Activated gamma-delta T cell (primary cell): ENCODE results near the gene LSM2.
"Not testable (repeated sequence)": the region's sequence is repeated elsewhere in the genome, so short reads cannot be mapped to it uniquely, and the experiment has no call there.

Experiments
- DNase-seq: peaks from one replicate; lab custom pipeline; 2025; lab: John Stamatoyannopoulos, UW

LSM2 gene

DNA sequence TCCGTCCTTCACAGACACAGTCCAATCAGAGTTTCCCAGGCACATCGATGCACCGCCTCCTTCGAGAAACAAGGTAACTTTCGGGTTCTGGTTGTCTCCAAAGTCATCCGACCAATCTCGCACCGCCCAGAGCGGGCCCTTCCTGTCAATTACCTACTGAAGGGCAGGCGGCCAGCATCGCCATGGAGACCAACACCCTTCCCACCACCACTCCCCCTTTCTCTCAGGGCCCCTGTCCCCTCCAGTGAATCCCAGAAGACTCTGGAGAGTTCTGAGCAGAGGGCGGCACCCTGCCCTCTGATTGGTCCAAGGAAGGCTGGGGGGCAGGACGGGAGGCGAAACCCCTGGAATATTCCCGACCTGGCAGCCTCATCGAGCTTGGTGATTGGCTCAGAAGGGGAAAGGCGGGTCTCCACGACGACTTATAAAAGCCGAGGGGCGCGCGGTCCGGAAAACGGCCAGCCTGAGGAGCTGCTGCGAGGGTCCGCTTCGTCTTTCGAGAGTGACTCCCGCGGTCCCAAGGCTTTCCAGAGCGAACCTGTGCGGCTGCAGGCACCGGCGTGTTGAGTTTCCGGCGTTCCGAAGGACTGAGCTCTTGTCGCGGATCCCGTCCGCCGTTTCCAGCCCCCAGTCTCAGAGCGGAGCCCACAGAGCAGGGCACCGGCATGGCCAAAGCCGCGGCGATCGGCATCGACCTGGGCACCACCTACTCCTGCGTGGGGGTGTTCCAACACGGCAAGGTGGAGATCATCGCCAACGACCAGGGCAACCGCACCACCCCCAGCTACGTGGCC lies 20.7 kb upstream of the LSM2 start, which contains the start of gene HSPA1B:
Gene HSPA1B (plus strand): TSS at position 453 of the 794 bp plus-strand sequence. CDS start 213 bp downstream, at position 666.
- DNase-seq: peak; percentile 54

DNA sequence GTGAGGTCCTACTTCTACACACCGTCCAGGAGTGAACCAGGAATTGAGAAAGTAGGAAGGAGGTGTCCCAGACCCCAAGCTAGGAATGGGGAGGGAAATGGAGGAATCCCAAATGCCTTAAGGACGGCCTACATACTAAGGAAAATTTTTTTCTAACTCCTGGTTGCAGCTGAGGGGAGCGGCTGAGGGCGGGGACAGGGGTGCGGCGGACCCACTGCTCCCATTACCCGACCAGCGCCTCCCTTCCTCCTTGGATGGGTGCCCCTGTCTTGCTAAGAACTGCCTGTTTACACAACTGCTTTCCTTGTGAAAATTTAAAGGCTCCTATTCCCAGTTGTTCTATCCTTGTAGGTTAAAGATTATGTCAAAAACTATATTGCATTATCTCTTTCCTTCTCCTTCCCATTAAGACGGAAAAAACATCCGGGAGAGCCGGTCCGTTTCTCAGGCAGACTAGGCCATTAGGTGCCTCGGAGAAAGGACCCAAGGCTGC lies 20.1 kb upstream of the LSM2 start:
- no peak for DNase-seq

DNA sequence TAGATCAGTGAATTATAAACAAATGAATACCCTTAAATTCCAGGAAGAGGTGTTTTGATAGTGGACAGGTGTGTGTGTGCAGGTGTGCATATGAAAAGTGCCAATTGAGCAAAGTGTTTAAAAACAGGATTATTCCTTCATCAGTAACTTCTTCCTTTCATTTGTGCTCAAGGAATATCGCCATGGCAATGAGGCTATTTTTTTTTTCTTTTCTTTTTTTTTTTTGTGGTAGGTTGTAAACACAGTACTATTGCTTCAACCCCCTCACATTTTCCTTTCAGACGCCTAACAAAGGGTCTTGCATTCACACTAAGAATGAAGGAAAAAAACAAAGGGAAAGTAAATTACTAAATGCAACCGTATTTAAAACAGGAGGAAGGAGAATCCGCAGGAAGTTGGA lies 18.8 kb upstream of the LSM2 start:
- DNase-seq: no peak

DNA sequence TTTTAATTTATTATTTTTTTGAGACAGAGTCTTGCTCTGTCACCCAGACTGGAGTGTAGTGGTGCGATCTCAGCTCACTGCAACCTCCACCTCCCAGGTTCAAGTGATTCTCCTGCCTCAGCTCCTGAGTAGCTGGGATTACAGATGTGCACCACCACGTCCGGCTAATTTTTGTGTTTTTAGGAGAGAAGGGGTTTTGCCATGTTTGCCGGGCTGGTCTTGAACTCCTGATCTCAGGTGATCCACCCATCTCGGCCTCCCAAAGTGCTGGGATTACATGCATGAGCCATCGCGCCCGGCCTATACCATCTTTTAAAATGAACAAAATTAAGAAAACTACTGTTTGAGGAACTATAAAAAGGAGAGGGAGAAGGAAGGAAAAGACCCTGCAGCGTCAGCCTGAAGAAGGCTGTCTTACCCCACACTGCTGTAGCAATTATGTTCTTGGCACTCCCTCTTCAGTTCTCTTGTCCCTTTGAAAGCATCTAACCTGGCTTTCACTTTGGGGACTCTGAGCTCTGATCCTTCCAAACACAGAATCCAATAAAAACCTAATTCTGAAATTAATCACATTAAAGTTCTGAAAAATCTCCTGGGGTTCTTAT lies 16.9 kb upstream of the LSM2 start:
- DNase-seq: not testable (repeated sequence)

DNA sequence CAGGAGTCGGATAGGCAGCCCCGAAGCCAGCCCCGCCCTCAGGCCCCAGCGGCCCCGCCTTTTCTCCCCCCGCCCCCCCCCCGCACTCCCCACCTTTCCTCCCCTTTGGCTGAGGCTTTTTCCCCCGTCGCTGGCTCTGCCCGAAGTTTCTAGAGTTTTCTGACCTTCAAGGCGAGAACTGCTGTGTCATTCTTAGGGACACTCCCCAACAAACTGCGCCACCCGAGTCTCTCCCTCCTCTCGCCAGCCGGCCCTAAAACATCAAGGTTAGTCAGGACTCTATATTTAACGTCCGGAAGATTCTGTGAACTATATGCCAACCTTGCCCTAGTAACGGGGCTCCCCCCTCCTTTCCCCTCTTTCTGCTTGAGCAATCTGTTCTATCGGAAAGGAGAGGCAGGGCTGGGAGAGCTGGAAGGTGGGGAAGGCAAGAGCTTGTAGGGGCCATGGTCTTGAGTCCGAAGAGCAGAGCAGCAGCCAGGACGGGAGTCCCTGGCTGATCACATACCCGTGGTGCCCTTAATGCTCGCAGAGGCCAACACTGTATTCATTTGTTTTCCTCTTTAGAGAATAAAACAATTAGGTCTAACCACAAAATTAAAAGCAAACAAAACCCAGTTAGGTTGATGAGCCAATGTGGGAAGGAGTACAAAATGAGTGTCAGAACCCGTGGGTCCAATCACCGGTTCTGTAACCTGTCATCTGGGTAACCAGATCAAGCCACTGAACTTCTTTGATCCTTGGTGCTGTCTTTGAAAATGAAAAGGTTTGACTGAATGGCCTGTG lies 15.5 kb upstream of the LSM2 start:
- DNase-seq: no peak

DNA sequence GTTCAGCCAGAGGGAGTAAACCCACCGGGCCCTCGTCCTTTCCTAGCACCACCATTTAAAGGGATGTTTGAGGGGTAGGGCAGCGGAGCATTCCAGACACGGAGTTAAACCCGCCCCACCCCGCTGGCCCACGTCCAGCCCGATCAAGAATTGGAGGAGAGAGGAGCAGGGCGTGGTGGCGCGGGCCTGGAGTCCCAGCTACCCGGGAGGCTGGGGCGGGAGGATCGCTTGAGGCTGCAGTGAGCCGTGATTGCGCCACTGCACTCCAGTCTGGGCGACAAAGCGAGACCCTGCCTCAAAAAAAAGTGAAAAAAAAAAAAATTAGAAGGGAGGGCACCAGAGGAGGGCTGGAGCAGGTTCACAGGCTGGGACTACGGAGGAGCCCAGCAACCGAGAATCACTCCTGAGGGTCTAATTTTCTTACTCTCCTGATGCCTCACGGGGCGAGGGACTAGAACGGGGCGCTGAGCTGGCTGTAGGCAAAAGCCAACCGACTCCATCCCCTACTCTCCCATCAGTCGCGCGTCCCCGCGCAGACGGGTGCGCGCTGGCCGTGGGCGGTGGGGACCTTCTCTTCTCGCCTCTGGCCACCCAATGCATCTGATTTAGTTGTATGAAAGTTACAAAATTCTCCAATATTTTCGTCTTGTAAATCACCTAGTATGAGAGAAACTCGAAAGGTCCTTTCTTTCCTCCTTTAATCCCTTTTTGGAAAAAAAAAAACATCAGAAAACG lies 14.7 kb upstream of the LSM2 start:
- no peak for DNase-seq

DNA sequence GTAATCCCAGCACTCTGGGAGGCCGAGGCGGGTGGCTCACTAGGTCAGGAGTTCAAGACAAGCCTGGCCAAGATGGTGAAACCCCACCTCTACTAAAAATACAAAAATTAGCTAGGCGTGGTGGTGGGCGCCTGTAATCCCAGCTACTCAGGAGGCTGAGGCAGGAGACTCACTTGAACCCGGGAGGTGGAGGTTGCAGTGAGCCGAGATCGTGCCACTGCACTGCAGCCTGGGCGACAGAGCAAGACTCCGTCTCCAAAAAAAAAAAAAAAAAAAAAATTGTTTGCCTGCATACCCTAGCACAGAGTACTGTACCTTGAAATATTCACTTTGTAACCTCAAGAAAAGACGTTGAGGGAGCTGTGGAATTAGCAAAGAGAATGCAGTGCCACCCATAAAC lies 13.6 kb upstream of the LSM2 start:
- not testable (repeated sequence) for DNase-seq

DNA sequence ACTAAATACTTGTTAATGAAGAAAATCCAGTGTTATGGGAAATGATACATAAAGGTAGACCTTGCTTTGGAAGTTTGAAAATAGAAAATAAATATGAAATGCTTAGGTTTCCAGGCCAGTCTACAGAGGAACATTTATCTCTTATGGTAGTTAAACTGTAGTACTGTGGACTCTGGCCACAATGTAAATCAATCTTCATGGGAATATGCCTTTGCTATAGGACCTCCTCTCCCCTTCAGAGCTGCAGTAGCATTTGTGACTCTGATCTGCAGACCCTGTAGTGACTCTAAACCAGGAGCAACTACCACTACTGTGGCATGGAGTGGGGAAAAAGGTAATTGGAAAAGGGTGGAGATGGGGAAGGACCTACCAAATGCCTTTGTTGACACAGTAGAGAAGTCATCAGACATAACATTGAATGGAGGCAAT lies 13.1 kb upstream of the LSM2 start:
- DNase-seq: no peak

DNA sequence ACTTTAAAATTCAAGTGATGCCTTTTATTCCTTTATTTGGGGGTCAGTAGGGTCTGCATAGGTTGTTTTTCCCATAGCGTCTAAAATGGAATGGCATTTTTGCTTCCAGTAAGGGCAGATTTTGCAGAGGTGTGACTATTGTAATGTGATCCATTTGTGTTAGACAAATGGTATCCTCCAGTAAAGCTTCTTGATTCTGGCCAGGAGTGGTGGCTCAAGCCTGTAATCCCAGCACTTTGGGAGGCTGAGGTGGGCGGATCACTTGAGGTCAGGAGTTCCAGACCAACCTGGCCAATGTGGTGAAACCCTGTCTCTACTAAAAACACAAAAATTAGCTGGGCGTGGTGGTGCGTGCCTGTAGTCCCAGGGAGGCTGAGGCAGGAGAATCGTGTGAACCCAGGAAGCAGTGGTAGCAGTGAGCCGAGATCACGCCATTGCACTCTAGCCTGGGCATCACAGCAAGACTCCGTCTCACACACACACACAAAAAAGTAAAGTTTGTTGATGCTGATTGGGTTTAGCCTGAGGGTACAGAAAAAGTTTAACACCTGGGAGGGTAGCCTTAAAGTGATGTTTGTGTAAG lies 11.3 kb upstream of the LSM2 start:
- DNase-seq: not testable (repeated sequence)

DNA sequence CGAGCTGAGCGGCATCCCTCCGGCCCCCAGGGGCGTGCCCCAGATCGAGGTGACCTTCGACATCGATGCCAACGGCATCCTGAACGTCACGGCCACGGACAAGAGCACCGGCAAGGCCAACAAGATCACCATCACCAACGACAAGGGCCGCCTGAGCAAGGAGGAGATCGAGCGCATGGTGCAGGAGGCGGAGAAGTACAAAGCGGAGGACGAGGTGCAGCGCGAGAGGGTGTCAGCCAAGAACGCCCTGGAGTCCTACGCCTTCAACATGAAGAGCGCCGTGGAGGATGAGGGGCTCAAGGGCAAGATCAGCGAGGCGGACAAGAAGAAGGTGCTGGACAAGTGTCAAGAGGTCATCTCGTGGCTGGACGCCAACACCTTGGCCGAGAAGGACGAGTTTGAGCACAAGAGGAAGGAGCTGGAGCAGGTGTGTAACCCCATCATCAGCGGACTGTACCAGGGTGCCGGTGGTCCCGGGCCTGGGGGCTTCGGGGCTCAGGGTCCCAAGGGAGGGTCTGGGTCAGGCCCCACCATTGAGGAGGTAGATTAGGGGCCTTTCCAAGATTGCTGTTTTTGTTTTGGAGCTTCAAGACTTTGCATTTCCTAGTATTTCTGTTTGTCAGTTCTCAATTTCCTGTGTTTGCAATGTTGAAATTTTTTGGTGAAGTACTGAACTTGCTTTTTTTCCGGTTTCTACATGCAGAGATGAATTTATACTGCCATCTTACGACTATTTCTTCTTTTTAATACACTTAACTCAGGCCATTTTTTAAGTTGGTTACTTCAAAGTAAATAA lies 10.6 kb upstream of the LSM2 start:
- DNase-seq: not testable (repeated sequence)

DNA sequence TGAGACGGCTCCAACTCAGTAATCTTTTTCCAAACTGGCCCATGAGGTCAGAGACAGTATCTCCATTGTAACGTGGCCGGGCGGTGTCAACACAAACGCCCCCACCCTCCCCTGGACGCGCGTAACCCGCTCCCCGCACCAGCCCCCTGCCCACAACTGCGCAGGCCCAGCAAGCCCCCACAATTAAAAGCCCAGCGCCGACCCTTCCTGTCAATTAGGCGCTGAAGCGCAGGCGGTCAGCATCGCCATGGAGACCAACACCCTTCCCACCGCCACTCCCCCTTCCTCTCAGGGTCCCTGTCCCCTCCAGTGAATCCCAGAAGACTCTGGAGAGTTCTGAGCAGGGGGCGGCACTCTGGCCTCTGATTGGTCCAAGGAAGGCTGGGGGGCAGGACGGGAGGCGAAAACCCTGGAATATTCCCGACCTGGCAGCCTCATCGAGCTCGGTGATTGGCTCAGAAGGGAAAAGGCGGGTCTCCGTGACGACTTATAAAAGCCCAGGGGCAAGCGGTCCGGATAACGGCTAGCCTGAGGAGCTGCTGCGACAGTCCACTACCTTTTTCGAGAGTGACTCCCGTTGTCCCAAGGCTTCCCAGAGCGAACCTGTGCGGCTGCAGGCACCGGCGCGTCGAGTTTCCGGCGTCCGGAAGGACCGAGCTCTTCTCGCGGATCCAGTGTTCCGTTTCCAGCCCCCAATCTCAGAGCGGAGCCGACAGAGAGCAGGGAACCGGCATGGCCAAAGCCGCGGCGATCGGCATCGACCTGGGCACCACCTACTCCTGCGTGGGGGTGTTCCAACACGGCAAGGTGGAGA lies 8.5 kb upstream of the LSM2 start, which contains the start of the genes HSPA1A and HSPA1L:
Gene HSPA1A (plus strand): TSS at position 519 of the 814 bp plus-strand sequence. CDS start 214 bp downstream, at position 733.
Gene HSPA1L (minus strand): TSS at position 259 of the 814 bp plus-strand sequence. CDS start 3,311 bp downstream, outside the sequence.
- DNase-seq: no peak

DNA sequence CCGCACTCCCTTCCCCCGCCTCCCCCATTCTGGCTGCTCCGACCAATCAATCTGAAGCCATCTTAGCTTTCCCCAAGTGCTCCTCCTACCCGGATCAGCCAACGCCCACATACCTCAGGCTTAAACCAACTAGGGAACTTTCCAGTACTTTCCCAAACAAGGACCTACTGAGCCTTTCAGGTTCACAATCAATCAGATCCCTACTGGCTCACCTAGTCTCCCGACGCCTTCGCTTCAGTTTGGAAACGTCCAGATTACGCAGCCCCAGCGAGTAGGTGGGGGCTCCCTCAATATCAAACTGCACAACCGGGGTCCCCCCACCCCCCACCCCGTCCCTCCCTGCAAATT lies 7.9 kb upstream of the LSM2 start:
- no peak for DNase-seq

DNA sequence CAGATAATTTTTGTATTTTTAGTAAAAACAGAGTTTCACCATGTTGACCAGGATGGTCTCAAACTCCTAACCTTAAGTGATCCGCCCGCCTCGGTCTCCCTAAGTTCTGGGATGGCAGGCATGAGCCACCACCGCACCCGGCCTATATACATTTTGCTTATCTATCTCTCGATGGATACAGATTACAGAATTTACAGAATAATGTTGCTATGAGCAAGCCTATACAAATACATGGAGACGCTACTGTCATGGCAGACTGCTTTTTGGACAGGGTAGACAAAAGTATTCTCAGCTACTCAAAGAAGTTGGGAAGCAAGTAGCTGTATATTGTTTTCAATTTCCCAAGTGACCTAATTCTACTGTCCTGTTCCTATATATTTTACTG lies 6.7 kb upstream of the LSM2 start:
- no peak for DNase-seq

DNA sequence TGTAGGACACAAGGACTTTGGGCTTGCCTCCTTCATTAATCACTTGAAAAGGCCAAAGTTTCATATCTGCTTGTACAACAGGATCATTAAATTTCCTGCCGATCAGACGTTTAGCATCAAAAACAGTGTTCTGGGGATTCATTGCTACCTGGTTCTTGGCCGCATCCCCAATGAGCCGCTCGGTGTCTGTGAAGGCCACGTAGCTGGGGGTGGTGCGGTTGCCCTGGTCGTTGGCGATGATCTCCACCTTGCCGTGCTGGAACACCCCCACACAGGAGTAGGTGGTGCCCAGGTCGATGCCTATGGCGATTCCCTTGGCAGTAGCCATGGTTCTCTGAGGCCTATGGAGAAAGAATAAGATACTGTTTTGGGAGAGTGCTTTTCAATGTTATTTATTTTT lies 4.9 kb upstream of the LSM2 start:
- no peak for DNase-seq

DNA sequence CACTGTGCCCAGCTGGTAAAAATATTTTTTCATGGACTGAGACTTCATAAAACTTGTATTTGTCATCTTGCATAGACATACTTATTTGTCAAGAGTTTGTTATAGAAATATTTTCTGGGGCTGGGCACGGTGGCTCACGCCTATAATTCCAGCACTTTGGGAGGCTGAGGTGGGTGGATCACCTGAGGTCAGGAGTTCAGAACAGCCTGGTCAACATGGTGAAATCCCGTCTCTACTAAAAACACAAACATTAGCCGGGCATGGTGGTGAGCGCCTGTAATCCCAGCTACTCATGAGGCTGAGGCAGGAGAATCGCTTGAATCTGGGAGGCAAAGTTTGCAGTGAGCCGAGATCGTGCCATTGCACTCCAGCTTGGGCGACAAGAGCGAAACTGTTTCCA lies 1.8 kb upstream of the LSM2 start:
- not testable (repeated sequence) for DNase-seq

DNA sequence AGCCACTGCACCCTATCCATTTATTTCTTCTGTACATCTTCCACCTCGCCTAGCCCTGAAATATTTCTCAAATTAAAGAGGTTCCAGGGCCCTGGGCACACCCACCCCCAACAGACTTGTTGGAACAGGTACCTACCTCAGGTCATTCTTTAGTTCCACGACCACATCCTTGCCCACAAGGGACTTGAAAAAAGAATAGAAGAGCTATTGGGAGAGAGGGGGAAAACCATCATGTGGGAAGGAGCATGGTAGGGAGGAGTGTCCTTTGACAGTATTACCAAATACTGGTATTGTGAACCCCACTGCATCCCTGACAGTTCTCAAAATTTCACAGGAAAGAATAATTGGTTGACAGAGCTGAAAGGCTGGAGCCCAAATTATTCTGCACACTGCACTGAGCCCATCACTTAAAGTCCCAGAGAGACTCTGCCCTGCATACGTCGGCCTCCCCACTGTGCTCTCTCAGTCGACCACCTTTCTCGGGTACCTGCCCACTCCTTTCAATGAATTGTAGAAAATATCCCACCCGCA lies 762 bp downstream of the LSM2 start:
- no peak for DNase-seq

DNA sequence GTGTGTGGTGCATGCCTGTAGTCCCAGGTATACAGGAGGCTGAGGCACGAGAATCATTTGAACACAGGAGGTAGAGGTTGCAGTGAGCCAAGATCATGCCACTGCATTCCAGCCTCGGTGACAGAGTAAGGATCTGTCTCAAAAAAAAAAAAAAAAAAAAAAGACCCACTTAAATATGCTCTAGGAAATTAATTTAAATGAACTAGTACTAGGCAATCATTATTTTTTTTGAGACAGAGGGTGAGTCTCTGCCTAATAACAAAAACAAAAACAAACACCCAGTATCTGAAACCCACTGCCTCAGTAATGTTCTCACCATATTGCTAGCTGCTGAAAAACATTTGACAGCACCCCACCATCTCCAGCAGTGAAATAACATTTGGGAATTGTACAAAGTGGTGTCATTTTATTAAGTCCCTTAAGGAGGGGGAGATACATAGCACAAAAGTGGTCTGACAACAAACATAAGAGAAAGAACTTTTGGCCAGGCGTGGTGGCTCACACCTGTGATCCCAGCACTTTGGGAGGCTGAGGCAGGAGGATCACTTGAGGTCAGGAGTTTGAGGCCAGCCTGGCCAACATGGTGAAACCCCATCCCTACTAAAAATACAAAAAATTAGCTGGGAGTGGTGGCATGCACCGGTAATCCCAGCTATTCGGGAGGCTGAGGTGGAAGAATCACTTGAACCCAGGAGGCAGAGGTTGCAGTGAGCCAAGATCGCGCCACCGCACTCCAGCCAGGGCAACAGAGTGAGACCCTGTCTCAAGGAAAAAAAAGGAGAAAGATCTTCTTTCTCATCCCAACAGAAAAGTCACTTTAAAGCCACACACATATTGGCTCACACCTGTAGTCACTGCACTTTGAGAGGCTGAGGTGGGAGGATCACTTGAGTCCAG lies 5.5 kb downstream of the LSM2 start:
- not testable (repeated sequence) for DNase-seq

DNA sequence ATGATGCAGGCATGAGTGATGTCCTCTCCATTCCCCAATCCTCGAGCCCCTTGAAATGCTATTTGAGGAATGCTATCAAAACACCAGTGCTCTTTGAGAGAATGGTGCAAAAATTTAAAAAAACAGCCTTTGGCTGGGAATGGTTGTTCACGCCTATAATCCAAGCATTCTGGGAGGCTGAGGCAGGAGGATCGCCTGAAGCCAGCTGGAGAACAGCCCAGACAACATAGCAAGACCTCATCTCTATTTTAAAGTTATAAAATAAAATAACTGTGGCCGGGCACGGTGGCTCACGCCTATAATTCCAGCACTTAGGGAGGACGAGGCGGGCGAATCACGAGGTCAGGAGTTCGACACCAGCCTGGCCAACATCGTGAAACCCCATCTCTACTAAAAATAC lies 7.0 kb downstream of the LSM2 start:
- no peak for DNase-seq
